HEK293T (cell line): Measurements from ENCODE around the gene NDUFS1.

Source experiments
- ARNT ChIP-seq: fragments of 450-650 bp; IDR thresholded peaks from 2 replicates; pipeline ENCODE4 v1.6.1; 2017; ENCODE audit warnings: mild to moderate bottlenecking
- BHLHE40 ChIP-seq: fragments of 450-650 bp; IDR thresholded peaks from 2 replicates; pipeline ENCODE4 v1.6.1; 2016; ENCODE audit warnings: mild to moderate bottlenecking, moderate library complexity, borderline replicate concordance
- FOXA1 ChIP-seq: fragments of 450-650 bp; IDR thresholded peaks from 2 replicates; pipeline ENCODE4 v1.6.1; 2016; ENCODE audit warnings: mild to moderate bottlenecking
- FOXK2 ChIP-seq: fragments of 450-650 bp; IDR thresholded peaks from 2 replicates; pipeline ENCODE4 v1.6.1; 2016; ENCODE audit warnings: mild to moderate bottlenecking
- FOXM1 ChIP-seq: fragments of 450-650 bp; IDR thresholded peaks from 2 replicates; pipeline ENCODE4 v1.6.1; 2017; ENCODE audit warnings: mild to moderate bottlenecking, borderline replicate concordance
- HDGF ChIP-seq: fragments of 450-650 bp; IDR thresholded peaks from 2 replicates; pipeline ENCODE4 v1.6.1; 2017; ENCODE audit warnings: antibody characterized with exemption, borderline replicate concordance
- NFRKB ChIP-seq: fragments of 450-650 bp; IDR thresholded peaks from 2 replicates; pipeline ENCODE4 v1.6.1; 2016; ENCODE audit warnings: mild to moderate bottlenecking, moderate library complexity
- PKNOX1 ChIP-seq: fragments of 450-650 bp; IDR thresholded peaks from 2 replicates; pipeline ENCODE4 v1.6.1; 2016
- SP1 ChIP-seq: fragments of 450-650 bp; IDR thresholded peaks from 2 replicates; pipeline ENCODE4 v1.6.1; 2017
- SUZ12 ChIP-seq: fragments of 450-650 bp; IDR thresholded peaks from 2 replicates; pipeline ENCODE4 v1.6.1; 2016; ENCODE audit warnings: mild to moderate bottlenecking

- TF ChIP-seq FOXA1 (no peak), FOXK2 (no peak), SP1 (no peak), PKNOX1 (no peak), NFRKB (no peak), ARNT (no peak), BHLHE40 (no peak), FOXM1 (no peak), SUZ12 (no peak), HDGF (no peak)
Observed at GRCh38 chr2:206143451-206143850, 15.8 kb downstream of the NDUFS1 start.
